Measurements from ENCODE around the gene ARPP21. TPM values are rescaled to one million over a fixed set of nuclear protein-coding genes. Genes with fewer than 3 reads are reported as not detected.

The ARPP21 gene
- total RNA-seq, 1 experiment from 2014 or later = not detected

DNA sequence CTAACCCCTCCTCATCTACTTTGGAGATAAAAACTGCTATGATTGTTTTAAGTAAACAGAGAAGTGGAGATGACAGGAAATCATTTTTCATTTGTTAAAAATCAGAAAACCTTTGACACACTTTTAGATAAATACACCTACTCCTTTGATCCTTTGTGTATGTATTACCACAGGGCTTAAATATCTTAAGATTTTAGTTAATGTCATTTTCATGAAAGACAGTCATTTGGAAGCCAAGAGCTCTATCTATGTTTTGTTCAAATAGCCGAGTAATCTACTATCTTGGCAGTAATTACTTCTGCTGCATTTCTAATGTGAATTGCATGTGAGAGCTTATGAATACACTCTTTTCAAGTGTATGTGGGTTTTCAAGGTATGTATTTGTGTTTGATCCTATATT, 2.0 kb downstream of the ARPP21 start:
- no peak for DNase-seq (ENCODE audit: low read depth)

DNA sequence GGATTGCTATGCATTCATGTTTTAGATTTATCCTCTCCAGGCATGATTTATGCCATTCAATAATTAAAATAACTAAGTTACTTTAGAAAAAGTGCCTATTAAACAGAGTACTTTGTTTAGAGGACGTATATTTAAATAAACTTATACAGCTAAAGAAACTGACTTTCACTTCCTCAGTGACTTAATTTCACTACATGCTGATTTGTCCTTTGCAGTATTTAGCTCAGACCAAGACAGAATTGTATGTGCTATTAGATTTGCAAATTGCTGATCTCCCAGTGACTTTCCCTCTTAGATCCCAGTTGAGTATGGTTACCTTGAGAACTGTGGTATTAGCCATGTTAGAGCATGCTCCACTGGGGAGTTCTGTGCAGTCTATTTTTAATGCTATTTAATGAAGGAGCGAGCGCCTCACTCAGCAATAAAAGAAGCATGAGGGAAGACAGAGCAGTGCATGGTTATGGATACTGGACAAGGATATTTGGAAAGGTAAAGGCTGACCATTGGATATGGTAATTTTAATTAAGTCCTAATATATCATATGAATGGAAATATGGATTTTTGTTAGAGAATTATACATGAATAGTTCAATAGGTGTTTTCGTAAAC, 2.7 kb downstream of the ARPP21 start:
- DNase-seq (ENCODE audit: low read depth) = no peak

DNA sequence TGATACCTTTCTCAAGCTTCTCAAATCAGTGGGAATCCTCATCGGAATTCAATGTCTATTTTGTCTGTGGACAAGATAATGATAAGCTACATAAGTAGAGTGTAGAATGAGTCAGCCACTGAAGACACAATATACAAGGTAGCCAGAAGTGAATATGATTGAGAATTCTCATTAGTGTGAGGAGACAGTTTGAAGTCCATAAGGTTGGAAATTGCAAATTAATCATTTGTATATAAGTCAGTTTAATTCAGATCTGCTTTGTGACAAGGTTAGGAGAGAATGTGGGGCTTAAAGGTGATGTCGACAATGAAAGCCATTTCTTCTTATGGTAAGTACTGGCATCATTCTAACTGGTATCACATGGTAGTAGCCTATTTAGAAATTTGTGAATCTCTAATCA, 4.2 kb downstream of the ARPP21 start:
- no peak for DNase-seq (ENCODE audit: low read depth)

DNA sequence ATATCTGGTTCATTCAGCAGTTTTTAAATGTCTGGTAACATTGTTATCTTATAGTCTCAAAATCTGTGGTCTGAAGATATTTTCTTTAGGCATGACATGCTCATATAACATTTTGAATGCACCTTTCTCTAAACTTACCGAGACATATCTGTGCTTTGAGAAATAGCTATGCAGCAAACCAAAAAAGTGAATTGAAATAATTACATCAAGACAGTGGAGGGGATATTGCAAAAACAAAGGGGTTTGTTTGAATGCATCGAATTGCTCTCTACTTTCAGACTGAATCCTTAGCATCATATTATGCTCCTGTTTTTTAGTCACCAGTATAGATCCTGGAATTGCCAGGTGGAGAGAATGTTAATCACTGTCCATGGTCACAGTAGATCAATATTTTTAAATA, 5.1 kb downstream of the ARPP21 start:
- DNase-seq (ENCODE audit: low read depth) = no peak

DNA sequence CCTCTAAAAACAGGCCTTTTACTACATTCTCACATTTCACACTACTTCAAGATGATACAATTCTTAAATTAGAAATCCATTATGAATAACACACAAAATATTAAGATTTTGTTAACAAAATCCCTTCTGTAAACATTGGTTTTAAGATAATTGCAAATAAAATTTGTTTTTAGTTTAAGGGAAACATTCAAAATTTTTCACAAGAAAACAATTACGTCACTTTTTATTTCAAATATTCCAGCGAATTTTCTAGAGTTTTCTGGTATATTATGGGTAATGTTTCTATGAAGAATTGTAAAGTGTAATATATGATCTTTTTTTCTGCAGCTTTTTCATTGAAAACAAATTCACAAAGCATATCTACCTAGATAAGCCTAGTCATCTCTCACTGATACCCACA, 5.9 kb downstream of the ARPP21 start:
- DNase-seq (ENCODE audit: low read depth) = no peak

DNA sequence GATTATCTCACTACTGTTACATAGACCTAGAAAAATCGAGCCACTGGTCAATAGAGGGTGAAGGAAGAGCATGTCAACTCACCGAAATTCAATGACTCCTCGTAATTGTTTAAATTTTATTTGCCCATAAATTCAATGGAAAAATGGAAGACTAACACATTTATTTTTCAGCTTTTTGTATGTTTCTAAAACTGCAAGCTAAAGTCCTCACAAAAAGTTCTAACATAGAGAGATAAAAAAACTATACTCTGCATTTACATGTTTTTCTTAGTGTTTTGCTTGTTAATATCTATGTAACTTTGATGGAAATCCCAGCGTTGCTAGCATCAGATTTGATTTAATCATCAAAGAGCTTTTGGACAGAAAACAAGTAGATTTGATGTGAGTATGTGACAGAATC, 6.8 kb downstream of the ARPP21 start:
- no peak for DNase-seq (ENCODE audit: low read depth)

DNA sequence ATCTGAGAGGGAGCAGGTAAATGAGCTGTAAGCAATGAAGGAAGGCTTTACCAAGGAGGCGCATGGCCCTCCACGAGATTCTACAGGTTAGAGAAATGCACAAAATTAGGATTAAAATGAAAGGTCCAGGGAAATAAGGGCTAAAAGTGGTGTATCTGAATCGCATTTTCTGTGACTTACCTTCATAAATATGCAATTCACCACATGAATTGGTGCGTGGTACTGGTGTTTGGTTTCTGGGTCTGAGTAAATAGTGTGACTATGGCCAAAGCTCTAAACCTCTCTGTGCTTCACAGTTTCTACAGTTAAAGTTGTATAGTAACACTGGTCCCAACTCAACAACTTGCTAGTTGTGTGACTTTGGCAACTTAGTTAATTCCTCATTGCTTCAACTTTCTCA, 8.1 kb downstream of the ARPP21 start:
- no peak for DNase-seq (ENCODE audit: low read depth)

DNA sequence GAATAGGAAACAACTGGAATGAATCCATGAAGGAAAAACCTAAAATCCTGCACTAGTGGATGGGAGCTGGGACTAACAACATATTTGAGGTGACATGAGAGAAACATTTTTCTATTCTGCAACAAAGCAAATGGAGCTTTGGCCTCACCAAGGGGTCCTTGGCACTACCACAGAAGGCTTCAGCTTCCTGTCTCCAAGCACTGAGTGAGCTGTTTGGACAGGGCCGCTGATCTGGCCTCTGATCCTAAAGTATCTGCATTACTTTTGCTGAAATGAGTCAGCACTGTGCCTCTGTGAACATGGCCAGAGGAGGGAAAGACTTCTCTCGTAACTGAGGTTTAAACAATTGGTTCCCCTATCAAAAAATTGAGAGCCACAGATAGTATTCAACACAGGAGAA, 9.0 kb downstream of the ARPP21 start:
- DNase-seq (ENCODE audit: low read depth) = peak; percentile 56

DNA sequence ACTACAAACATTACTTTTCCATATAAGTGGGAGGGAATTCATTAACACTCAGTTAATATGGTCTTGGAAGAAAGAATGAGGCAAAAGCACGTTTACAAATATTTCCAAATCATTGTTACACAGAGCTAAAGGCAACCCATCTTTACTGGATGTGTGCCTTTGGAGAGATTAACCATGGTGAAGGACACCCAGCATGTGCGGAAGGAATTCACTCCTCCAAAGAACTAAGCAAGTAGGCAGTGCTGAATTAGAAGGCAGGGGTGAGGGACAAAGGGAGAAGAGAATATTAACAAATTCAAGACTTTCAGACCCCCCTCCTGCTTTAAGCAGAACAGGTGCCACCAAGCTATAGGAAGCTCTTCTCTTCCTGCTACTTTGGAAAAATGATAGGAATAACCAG, 10.1 kb downstream of the ARPP21 start:
- no peak for DNase-seq (ENCODE audit: low read depth)

DNA sequence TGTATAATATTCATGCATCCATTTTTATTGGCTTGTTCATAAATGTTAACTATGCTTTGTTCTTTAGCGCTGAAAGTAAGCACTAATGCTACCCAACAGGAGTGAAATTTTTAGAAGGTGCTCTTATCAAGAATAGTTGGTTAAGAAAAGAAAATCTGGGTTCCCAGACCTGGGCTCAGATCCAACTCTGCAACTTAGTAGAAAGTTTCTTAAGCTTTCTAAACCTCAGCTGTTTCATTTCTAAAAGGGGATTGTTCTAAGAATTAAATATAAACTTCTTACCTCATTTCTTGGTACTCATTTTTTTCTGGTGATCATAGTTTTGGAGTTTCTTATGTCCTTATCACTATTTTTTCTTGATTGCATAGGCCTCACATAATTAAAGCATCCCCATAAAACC, 12.1 kb downstream of the ARPP21 start:
- no peak for DNase-seq (ENCODE audit: low read depth)

DNA sequence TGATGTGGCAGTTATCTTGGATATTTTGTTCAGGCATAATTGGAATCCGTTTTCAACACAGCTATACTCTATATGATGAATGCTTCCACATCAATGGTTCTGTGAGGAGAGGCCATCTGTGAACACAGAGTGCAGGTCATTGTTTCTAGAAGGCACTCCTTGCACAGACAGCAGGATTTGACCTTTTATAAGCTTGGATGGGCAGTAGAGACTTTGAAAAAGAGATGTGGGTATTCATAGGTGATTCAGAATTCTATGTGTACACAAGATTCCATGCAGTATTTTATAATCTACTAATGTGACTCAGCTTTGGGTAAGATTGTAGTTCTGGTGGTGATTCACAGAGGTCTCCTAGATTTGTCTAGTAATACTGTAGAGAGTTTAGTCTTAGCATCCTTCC, 12.5 kb downstream of the ARPP21 start:
- peak; percentile 85 for DNase-seq (ENCODE audit: low read depth)

DNA sequence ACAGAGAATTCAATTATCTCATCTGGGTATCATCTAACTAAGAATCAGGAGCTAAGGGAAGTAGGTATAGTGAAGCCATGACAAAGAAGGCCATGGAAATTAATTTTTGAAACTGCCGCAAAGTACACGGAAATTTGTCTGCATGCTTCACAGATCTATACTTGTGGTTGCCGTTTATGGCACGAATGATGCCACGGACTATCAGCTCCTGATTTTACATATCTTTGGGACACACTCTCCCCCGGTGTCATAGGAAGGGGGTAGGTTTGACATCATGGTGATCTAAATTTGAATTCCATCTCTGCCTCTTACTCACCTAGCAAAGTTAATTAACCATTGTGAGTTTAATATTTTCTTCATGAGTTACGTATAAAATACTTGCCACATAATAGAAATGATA, 14.0 kb downstream of the ARPP21 start:
- DNase-seq (ENCODE audit: low read depth) = no peak

DNA sequence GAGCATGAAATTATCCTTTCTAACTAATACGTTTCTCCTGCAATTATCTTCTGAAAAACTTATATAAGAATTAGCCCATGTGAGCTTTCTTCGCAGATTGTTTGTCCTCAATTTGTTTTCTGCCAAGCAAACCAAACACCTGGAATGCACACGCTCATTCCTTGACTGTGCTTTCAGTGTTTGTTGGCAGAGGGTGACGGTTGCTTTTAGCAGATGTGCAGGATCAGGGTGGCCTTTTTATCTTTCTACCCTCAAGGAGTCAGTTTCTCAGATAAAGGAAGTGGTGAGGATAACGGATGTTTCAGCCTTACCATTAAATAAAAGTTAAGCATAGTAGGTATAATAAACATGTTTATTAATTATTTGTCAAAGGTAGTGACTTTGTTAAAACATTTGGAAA, 15.2 kb downstream of the ARPP21 start:
- DNase-seq (ENCODE audit: low read depth) = no peak

DNA sequence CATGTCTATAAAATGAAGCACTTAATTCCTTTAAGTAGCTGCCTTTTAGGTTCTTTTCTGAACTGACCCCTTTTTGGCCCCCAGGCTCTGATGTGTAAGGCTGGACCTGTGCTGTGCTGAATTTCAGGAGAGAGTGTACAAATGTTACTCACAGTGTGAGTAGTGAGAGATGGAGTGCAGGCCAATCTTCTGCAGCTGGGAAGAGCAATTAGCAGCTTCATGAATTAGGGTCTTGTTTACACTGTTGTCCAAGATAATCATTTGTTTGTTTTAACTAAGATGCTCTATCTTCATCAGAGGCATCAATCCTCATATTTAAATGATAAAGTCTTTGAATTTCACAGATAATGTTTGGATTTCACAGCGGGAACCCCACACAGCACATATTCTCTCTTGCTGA, 19.4 kb downstream of the ARPP21 start:
- DNase-seq (ENCODE audit: low read depth) = no peak

DNA sequence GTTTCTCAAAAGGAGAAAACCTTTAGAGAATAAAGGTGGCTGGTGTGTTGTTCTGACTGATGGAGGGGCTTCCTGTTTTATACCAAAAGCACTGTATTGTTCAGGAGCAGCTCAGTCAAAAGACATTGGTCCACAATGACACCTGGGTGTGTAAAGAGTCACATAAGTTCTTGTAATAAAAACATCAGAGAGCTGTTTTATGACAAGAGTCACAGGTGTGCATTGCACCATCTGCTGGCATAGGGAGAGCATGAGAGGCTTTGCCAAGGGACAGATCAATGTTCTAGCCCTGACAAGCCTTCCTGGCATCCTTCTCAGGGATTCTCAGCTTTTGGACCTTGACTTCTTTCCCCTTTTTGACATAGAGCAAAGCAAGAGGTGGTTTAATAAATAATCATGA, 20.4 kb downstream of the ARPP21 start:
- DNase-seq (ENCODE audit: low read depth) = peak; percentile 27

DNA sequence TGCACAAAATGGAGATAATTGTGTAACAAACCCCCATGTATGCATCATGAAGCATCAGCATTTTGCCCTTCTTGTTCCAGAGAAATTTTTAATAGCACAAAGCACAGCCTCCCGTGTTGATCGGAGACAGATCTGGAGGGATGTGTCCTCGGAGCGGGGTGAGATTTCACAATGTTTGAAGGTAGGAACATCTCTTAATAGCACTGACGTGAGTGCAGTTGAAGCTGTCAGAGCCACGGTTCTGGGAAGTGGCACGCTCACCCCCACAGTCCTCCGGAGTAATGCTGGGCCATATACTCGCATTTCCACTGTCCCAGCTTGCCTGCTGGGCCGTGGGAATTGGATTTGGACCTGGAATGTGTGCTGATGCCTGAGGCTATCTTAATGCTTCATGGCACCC, 24.1 kb downstream of the ARPP21 start:
- DNase-seq (ENCODE audit: low read depth) = no peak

DNA sequence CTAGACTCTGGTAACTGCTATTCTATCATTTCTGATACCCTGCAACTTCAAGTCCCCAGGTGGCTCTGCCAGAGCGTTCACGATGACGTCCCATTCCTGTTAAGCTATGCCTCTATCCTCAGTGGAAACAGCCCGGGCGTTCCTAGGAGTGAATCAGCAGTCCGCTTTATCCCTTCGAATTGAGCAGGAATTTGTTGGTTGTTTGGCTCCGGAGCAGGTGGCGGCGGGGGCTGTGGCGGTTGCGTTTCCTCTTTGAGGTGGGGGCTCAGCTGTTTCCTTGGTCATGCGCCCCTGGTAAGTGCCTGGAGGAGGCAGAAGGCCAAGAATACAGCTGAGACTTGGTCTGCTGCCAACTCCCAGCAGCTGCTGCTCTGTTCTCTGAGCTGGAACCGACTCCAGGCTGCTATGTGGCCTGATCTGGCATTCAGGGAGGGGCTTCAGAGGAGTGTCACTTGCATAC, 25.2 kb downstream of the ARPP21 start:
- DNase-seq (ENCODE audit: low read depth) = peak; percentile 4

DNA sequence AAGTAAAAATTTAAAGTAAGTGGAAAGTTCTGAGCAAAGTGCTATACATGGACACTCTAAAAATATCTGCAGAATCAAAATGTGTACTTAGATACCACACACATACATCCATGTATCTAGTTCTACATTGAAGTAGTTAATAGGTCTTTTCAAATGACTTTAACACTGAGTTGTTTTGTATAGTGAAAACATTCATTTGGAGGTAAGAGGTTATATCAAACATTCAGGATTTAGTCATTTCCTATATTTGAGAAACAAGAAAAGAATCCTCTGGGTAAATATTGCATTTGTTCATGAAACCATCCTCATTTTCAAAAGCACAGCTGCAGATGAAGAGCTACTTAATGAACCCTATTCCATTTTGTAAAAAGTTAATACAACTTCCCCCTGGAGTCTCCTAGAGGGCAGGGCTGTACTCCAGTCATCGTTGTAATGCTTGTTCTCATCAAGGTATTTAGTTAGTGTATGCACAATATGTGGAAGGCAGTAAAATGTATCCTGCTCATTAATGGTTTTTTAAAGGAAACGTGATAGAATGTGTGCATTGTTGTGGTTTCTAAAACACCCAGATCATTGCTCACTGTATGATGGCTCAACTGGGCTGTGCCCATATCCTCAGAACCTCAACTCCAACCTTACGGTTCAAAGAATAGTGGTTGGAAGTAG, 26.2 kb downstream of the ARPP21 start:
- peak; percentile 83 for DNase-seq (ENCODE audit: low read depth)

DNA sequence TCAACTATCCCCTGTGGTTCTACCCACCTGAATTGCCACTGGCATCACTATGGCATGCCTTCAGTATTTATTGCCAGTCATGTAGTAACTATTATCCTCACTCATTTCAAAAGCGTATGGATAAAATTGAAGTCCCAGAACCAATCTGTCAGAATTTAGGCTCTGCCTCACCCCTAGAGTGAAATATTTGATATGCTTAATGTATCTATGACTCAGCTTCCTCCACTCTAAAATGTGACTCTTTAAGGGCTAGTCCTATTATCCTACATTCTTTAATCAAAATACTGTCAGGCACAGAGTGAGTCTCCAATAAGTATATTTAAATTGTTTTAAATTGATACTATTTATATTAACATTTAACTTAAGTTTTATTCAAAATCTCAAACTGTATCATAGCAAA, 27.6 kb downstream of the ARPP21 start:
- peak; percentile 37 for DNase-seq (ENCODE audit: low read depth)

DNA sequence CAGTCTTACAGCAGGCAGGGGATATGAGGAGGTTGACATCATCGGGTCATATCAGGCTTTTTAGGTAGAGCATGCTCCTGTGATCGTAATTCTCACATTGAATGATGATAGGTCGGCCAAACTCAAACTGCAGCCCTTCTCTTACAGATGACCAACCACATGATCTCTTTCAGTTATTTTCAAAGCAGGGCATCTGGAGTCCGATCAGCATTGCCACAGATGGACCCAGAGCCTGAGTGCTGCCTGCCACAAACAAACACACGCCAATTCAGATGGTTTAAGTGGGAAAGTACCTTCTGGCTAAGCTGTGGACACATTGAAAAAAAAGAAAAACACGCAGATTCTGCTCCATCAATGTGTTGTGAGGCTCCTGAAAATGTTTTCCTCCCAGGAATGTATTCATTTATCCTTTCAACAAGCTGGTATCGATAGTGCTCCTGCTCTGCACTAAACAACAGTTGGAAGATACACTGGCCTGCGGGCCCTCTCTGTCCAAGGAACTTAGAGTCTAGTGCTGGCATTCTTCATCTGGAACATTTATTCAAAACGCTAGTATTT, 31.2 kb downstream of the ARPP21 start:
- DNase-seq (ENCODE audit: low read depth) = no peak

DNA sequence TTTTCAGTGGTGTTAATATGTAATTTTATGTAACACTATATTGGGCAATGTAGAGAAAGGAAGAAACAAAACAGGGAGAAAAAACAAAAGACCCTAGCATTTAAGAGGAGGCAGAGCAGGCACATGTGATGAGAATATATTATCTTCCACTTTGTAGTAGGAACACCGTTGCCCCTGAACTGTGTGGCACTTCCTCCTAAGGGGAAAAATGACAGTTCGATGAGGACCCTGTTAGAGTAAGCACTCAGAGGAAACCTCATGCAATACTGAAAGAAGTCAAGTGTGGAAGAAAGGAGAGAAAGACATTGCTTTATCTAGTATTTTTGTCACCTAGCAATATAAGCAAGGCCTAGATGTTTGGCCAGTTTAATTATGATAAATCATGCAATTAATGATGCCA, 32.2 kb downstream of the ARPP21 start:
- DNase-seq (ENCODE audit: low read depth) = no peak

DNA sequence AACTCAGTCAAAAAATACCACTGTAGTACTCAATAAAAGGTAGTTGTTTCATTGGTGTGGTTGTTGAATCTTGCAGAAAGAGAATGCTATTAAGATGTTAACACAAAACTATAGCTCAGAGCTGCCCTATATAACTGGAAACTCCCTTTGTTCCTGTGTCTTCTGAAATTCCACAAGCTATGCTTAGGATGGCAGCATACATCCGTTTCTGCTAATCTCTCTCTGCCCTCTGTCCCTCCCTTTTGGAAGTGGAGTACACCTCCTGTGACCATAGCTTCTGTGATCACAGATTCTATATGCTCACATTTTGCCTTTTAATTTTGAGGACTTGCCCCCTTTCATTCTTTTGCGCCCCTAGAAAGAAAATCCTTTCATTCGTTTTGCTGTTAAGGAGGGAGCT, 33.7 kb downstream of the ARPP21 start:
- DNase-seq (ENCODE audit: low read depth) = no peak

DNA sequence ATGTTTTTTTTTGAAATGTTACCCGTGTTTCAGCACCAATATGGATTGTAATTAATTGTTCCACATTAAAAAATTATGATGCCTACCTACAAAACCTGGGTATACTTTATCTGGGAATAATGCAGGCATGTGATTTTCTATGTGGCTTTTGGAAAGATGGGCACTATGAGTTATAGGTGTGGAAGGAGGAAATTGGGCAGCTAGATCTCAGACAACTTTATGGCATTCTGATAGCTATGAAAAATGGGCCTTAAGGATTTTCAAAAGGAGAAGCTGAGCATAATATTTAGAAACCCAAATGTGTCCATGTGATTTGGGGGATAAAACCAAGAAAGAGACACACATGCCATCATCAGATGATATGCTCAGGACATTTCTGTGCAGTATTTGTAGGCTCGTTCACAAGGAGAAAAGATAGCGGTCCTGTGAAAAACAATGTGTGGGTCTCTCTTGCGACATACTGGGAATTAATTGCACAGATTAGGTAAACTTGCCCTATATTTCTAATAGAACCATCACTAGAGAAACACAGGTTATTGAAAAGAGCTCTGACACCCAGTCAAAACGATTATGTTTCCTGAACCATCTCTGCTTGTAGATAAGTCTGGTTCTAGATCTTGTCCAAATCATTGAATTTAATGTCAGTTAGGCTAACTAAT, 35.3 kb downstream of the ARPP21 start:
- DNase-seq (ENCODE audit: low read depth) = no peak
